ENCODE measurements around the gene GAS7.
"Not testable (repeated sequence)": the region's sequence is repeated elsewhere in the genome, so short reads cannot be mapped to it uniquely, and the experiment has no call there.

- TF ChIP-seq POLR2A (IDR thresholded peaks at IDR 0.05), result not testable (repeated sequence)
- TF ChIP-seq, protein P1, sequence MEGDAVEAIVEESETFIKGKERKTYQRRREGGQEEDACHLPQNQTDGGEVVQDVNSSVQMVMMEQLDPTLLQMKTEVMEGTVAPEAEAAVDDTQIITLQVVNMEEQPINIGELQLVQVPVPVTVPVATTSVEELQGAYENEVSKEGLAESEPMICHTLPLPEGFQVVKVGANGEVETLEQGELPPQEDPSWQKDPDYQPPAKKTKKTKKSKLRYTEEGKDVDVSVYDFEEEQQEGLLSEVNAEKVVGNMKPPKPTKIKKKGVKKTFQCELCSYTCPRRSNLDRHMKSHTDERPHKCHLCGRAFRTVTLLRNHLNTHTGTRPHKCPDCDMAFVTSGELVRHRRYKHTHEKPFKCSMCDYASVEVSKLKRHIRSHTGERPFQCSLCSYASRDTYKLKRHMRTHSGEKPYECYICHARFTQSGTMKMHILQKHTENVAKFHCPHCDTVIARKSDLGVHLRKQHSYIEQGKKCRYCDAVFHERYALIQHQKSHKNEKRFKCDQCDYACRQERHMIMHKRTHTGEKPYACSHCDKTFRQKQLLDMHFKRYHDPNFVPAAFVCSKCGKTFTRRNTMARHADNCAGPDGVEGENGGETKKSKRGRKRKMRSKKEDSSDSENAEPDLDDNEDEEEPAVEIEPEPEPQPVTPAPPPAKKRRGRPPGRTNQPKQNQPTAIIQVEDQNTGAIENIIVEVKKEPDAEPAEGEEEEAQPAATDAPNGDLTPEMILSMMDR (IDR thresholded peaks at IDR 0.05), result not testable (repeated sequence)
Measured at GRCh38 chr17:10002567-10003360, 195.6 kb downstream of the GAS7 start.

All from gastroesophageal sphincter (tissue), 3 donors.